Neural cell (in vitro differentiated cells): ENCODE measurements around the gene RPRD1A.

Experiments used
- CTCF ChIP-seq: fragments of 450-650 bp; IDR thresholded peaks from 2 replicates; pipeline ENCODE4 v1.5.1; 2014; ENCODE audit warnings: antibody characterized with exemption, mild to moderate bottlenecking, moderate library complexity; ENCODE audit not compliant: poor library complexity, severe bottlenecking
- POLR2AphosphoS5 ChIP-seq: IDR thresholded peaks from 2 replicates; pipeline ENCODE4 v1.6.1; 2012
- RAD21 ChIP-seq: fragments of 450-650 bp; conservative IDR thresholded peaks from 2 replicates; pipeline ENCODE4 v1.6.1; 2014; ENCODE audit warnings: antibody characterized with exemption, mild to moderate bottlenecking, moderate library complexity
- TAF1 ChIP-seq: IDR thresholded peaks from 2 replicates; pipeline ENCODE4 v1.6.1; 2012; ENCODE audit warnings: low read depth

- TF ChIP-seq CTCF, result no peak
- no peak for TF ChIP-seq POLR2AphosphoS5
- no peak for TF ChIP-seq RAD21
- no peak for TF ChIP-seq TAF1
Observed at GRCh38 chr18:35962320-35962719, 105.0 kb downstream of the RPRD1A start.
